Measurements from ENCODE around the gene NT5C2.
A peak's percentile ranks its signal among the peaks of the same experiment; 100 is the strongest.
"Not testable (repeated sequence)": the region's sequence is repeated elsewhere in the genome, so short reads cannot be mapped to it uniquely, and the experiment has no call there.

NT5C2 gene

DNA sequence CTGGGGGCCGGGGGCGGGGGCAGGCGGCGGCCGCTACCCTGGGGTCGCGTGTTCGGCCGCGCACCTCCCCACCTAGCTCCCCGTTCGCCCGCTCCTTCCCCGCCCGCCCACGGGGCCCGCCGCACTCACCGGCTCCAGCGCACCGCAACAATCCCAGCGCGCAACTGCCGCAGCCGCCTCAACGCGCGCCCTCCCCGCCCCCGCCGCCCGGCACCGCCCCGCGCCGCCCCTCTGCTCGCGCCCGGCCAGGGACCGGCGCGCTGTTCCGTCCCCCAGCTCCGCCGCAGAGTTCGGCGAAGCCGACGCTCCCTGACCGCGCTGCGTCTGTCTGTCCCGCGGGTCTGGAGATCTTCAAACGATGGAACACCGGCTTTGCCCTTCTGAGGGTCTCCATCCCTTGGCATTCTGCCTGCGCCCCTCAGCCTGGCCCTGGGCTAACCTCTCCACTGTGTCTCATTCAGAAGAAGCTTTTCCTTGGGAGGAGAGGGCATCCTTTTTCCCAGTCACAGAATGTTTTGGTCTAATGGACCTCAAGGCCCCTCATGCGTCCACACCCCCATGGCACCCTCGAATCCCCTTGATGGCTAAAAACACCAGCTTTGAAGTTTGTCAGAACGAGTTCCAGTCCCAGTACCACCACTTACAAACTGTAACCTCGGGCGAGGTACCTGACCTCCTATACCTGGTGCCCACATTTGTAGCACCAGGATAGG lies at the start of gene NT5C2:
Gene NT5C2, minus strand, starts transcription at position 166 of the 713 bp plus-strand sequence. CDS start 18,314 bp downstream, outside the sequence.
- DNase-seq: peak; percentile 85

DNA sequence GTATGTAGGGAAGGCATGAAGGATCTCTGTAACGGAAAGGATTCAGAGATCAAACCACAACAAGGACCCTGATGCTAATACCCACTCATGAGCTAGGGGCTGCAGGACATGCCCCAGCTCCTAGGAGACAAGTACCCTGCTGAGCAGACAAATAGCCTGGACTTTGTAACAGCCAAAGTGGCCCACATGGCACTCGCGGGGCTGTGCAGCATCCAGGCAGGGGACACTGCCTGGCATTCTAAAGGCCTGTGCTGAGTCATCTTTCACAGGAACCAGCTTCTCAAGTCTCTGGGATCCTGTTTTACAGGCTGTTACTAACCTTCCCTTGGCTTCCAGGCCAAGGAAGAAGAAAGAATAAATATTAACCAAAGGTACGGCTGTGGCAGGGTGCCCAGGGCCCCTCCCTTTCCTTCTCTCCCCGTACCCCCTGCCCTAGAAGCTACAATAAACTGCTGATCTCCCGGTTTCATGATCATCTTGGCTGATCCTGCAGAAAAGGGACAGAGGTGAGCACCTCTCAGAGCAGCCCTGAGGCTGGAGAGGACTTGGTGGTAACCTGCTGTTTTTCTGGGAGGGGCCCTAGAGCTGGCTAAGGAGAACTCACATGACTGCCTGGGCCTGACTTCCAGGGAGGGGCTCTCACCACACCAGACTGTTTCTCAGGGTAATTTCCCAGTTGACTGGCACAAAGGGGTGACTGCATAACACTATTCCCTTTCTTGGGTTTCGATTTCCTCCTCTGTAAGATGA lies 48.4 kb upstream of the NT5C2 start:
- DNase-seq: no peak

GRCh38 chr10:103238506-103239252 lies 45.6 kb upstream of the NT5C2 start:
- no peak for DNase-seq

DNA sequence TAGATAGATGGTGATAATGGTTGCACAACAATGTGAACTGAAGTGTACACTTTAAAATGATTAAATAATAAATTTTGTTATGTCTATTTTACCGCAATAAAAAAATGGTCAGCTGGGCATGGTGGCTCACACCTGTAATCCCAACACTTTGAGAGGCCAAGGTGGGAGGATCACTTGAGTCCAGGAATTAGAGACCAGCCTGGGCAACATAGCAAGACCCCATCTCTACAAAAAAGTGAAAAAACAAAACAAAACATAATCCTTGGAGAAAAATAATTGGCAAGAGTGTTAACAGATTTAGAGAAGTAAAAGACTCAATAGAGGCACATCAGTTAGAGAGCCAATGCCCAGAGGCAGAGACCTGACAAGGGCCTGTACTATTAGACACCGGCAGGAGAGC lies 42.7 kb upstream of the NT5C2 start:
- no peak for DNase-seq

DNA sequence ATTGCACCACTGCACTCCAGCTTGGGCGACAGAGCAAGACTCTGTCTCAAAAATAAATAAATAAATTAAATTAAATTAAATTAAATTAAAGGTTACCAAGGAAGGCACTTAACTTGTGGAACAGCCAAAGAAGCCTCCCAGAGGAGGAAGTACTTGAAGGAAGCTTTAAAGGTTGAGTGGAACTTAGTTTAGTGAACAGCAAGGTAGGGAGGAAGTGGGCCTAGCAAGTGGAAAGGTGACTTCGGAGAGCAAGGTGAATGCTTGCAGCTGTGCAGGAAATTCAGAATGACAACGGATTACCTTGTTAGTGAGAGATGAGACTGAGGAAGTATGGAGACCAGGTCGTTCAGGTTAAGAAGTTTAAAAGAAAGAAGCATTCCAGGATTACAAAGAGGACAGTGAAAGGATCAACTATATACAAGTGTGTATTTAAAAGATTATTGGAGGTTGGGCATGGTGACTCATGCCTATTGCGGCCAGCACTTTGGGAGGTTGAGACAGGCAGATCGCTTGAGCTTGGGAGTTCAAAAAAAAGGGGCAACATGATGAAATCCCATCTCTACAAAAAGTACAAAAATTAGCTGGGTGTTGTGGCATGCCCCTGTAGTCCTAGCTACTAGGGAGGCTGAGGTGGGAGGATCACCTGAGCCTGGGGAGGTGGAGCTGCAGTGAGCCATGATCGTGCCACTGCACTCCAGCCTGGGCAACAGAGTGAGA lies 39.9 kb upstream of the NT5C2 start:
- no peak for DNase-seq

GRCh38 chr10:103232131-103232673 lies 39.1 kb upstream of the NT5C2 start:
- no peak for DNase-seq

DNA sequence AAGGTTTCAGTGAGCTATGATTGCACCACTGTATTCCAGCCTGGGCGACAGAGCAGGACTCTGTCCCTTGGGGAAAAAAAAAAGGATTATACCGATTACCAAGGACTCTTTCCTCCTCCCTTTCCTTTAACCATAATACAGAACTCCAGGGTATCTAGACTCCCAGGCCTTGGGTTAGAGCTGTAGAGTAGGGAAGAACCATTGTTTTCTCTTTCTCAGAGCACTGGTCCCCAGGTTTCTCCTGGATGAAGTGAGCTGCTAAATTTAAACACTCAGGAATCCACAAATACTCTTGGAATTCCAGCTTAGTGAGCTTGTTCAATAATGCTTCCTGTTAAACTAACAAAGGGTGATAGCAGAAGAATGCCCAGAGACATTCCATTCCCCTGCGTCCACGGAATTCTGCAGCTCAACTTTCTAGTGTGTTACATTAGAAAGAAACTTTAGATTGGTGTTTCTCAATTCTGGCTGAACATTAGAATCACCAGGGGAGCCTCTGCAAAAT lies 38.0 kb upstream of the NT5C2 start:
- DNase-seq: no peak

DNA sequence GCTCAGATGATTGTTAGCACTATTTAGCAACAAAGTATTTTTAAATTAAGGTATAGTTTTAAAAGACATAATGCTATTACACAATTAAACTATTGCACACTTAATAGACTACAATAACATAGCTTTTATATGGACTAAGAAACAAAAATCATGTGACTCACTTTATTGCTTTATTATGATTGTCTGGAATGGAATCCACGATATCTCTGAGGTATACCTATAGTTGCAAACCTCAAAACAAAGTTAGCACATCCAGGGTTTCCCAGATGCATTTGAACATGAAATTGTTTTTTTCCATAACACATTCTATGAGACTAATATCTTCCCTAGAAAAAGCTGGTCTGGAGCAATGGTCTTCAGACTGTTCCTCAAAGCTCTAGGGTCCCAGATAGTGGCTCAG lies 34.3 kb upstream of the NT5C2 start:
- no peak for DNase-seq

GRCh38 chr10:103225939-103226338 lies 32.9 kb upstream of the NT5C2 start:
- DNase-seq: no peak

DNA sequence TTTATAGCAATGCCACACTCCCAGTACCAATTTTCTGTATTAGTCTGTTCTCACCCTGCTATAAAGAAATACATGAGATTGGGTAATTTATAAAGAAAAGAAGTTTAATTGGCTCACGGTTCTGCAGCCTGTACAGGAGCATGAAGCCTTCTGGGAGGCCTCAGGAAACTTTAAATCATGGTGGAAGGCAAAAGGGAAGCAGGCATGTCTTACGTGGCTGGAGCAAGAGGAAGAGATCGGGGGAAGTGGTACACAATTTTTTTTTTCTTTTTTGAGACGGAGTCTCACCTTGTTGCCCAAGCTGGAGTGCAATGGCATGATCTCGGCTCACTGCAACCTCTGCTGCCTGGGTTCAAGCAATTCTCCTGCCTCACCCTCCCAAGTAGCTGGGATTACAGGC lies 31.6 kb upstream of the NT5C2 start:
- DNase-seq: not testable (repeated sequence)

- DNase-seq: no peak
Measured at GRCh38 chr10:103224133-103224532, 31.1 kb upstream of the NT5C2 start.

DNA sequence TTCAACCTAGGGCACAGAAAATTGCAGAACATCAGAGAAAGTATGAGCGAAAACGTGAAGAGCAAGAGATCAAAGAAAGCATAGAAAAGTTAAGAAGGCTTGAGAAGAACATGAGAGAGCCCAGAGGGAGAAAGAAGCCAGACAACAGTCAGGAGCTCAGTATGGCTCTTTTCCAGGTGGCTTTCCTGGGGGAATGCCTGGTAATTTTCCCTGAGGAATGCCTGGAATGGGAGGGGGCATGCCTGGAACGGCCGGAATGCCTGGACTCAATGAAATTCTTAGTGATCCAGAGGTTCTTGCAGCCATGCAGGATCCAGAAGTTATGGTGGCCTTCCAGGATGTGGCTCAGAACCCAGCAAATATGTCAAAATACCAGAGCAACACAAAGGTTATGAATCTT lies 23.3 kb upstream of the NT5C2 start:
- DNase-seq: not testable (repeated sequence)

- DNase-seq: no peak
Measured at GRCh38 chr10:103215601-103216000, 22.5 kb upstream of the NT5C2 start.

GRCh38 chr10:103210262-103210661 lies 17.2 kb upstream of the NT5C2 start:
- DNase-seq: not testable (repeated sequence)

GRCh38 chr10:103207643-103208042 lies 14.6 kb upstream of the NT5C2 start:
- not testable (repeated sequence) for DNase-seq

- DNase-seq: no peak
Measured at GRCh38 chr10:103207141-103207540, 14.1 kb upstream of the NT5C2 start.

GRCh38 chr10:103206715-103207114 lies 13.6 kb upstream of the NT5C2 start:
- not testable (repeated sequence) for DNase-seq

GRCh38 chr10:103205401-103205800 lies 12.3 kb upstream of the NT5C2 start:
- not testable (repeated sequence) for DNase-seq

GRCh38 chr10:103204353-103205255 lies 11.5 kb upstream of the NT5C2 start:
- no peak for DNase-seq

DNA sequence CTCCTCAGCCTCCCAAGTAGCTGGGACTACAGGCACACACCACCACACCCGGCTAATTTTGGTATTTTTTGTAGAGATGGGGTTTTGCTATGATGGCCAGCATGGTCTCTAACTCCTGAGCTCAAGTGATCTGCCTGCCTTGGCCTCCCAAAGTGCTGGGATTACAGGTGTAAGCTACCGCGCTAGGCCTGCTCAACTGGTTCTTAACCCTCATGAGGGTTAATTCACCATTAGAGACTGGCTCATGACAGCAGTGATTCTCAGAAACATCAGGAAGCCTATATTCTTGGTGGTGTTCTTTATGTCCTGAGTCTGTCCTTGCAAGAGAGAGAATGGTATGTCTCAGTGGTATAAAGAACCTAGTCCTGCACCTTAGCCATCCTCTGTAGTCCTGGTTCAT lies 10.4 kb upstream of the NT5C2 start:
- no peak for DNase-seq

GRCh38 chr10:103202319-103202718 lies 9.2 kb upstream of the NT5C2 start:
- no peak for DNase-seq

All from CD4-positive, alpha-beta T cell treated with Interleukin-17A for 4 hours (primary cell).